Spleen (tissue), 11 donors: Measurements from ENCODE around the gene EFHB. TPM values are rescaled to one million over a fixed set of nuclear protein-coding genes. Genes with fewer than 3 reads are reported as not detected.
A peak's percentile ranks its signal among the peaks of the same experiment; 100 is the strongest.

Experiments used
- DNase-seq: peaks from one replicate; pipeline ENCODE4 v3.0.0-alpha.2; 2020
- H3K27ac ChIP-seq, 8 donors: fragments of 200-600 bp; sonication (generic) in 7 of 8; 1 replicate in 4 of 8; 2 replicates in 4 of 8; pipeline versions ENCODE4 v1.5.0 to v1.8.0; 2016 to 2021; ENCODE audit warnings: inconsistent platforms in 4 of 8, mild to moderate bottlenecking in 4 of 8, moderate library complexity in 1 of 8
- H3K27me3 ChIP-seq, 7 donors: fragments of 200-600 bp; sonication (generic) in 6 of 7; replicated peaks in 1 of 7; 1 replicate in 4 of 7; 2 replicates in 3 of 7; pipeline versions ENCODE4 v1.5.0 to v1.8.0; 2016 to 2021; ENCODE audit warnings: inconsistent platforms in 3 of 7, mild to moderate bottlenecking in 1 of 7
- H3K36me3 ChIP-seq, 6 donors: fragments of 200-600 bp; sonication (generic) in 5 of 6; 1 replicate in 4 of 6; 2 replicates in 2 of 6; pipeline versions ENCODE4 v1.5.0 to v1.8.0; 2016 to 2021; ENCODE audit warnings: inconsistent platforms in 2 of 6
- H3K4me1 ChIP-seq, 6 donors: fragments of 200-600 bp; sonication (generic) in 5 of 6; 1 replicate in 3 of 6; 2 replicates in 3 of 6; pipeline versions ENCODE4 v1.5.0 to v1.8.0; 2016 to 2021; ENCODE audit warnings: inconsistent platforms in 3 of 6
- H3K4me3 ChIP-seq, 8 donors: fragments of 200-600 bp; sonication (generic) in 7 of 8; 1 replicate in 4 of 8; 2 replicates in 4 of 8; pipeline versions ENCODE4 v1.5.0 to v1.8.0; 2016 to 2021; ENCODE audit warnings: inconsistent platforms in 4 of 8, mild to moderate bottlenecking in 4 of 8, moderate library complexity in 2 of 8
- H3K9me3 ChIP-seq, 8 donors: fragments of 200-600 bp; sonication (generic) in 7 of 8; 1 replicate in 4 of 8; 2 replicates in 4 of 8; pipeline versions ENCODE4 v1.5.0 to v1.8.0; 2016 to 2021; ENCODE audit warnings: inconsistent platforms in 4 of 8
- POLR2A ChIP-seq, 3 donors: fragments of 450-650 bp; IDR thresholded peaks; one replicate each; pipeline ENCODE4 v1.5.1; 2017; ENCODE audit warnings: antibody characterized with exemption in 3 of 3, mild to moderate bottlenecking in 1 of 3
- POLR2AphosphoS5 ChIP-seq, 3 donors: sonication (generic); formaldehyde crosslinking; IDR thresholded peaks; one replicate each; pipeline ENCODE4 v1.5.1; 2017; ENCODE audit warnings: antibody characterized with exemption in 3 of 3
- WGBS, 5 donors: extraction: QIAGEN DNeasy Blood & Tissue Kit in 3 of 5; methylation state at CpG; one replicate each; pipeline versions ENCODE4 v1.1.5 to v1.1.7; 2013 to 2018; 5-methylcytosine and 5-hydroxymethylcytosine counted together
- intact Hi-C: fragments of 100-400 bp; cut with DNase I; formaldehyde crosslinking; loops from one replicate; pipeline ENCODE4 v1.15.0; 2023; ENCODE audit warnings: low total_unique reads
- polyA plus RNA-seq, 3 donors: library from polyadenylated mRNA; stranded (reverse); fragments of 200-250 nt; gene quantifications; one replicate each; pipeline ENCODE4 v1.2.1, GENCODE V29; 2013
- total RNA-seq, 7 donors: library from RNA; depleted of rRNA in 3 of 7; stranded (reverse); fragments of >200 nt in 3 of 7; fragmentation: NEBNext Ultra II Directional in 4 of 7; extraction: Animal tissue kit (Norgen Biotek cat#: 25700) in 4 of 7; gene quantifications; one replicate each; pipeline versions ENCODE4 v1.1.0 to v1.2.1, GENCODE V29; 2016 to 2021
- TF ChIP-seq, protein P1 (sequence below), 11 experiments: fragments of 200-600 bp in 7 of 11; fragments of 450-650 bp in 4 of 11; sonication (generic) in 4 of 11; IDR thresholded peaks in 8 of 11; conservative IDR thresholded peaks in 3 of 11; 1 replicate in 7 of 11; 2 replicates in 4 of 11; pipeline versions ENCODE4 v1.4.0 to v1.8.0; 2016 to 2021; ENCODE audit warnings: antibody characterized with exemption in 11 of 11, inconsistent platforms in 4 of 11, mild to moderate bottlenecking in 1 of 11
- donor health status: healthy with polysubstance abuse.
- donor health status: DM: no; HTN: no; CAD: no; lungs with moderate emphysema.
- donor health status: DM: no; HTN: no; CAD: no.
- donor health status: Bipolar disorder and iron deficiency.
- donor health status: healthy.
- donor health status: DM: no; HTN: no; CAD: no.
- donor health status: DM: yes; HTN: yes; CAD: no.

EFHB gene
- total and polyA plus RNA-seq, 10 donors, result 0.83 to 2.7 (median 1.6) TPM; not detected in 2

DNA sequence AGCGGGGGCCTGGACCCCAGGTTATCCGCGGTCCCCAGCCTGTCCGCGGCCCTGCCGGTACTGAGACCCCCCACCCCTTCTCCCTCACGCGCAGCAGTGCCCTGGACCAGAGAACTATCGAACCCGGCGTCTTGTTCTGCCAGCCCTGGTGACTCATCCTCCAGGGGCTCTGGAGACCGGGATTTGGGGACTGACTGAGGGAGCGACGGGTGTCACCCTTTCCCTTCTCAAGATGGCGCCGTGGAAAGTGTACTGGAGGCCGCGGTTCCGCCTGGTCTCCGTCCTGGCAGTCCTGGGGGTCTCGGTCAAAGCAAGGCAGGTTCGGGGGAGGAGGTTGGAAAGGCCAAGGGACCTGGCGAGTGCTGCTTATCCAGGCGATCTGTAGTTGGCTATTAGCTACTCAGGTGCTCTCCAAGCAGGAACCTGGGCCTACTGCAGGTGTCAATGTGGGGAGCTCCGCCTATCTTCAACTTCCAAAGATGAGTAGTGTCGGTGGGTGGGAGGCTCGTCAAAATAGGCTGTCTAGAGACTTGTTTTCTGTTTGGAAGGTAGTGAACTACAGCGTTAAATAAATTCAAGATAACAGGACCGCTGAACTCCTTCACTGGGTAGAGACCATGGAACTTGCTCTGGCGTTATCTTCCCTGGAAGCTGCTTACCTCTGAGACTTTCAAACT is 13.7 kb upstream of the EFHB start:
- Histone ChIP-seq H3K27ac (peak overlapping the region; percentile 91 to 99 (median 98)), H3K4me1 (peaks cover 41 to 64% (median 48%) of the 10 kb centered on the region in 6 donors), H3K4me3 (peak overlapping the region; percentile 79 to 94 (median 88)), H3K9me3 (no peaks in the 10 kb centered on the region), H3K27me3 (no peaks in the 10 kb centered on the region), H3K36me3 (peaks cover 0 to 25% (median 9%) of the 10 kb centered on the region in 6 donors)
- TF ChIP-seq, protein P1, sequence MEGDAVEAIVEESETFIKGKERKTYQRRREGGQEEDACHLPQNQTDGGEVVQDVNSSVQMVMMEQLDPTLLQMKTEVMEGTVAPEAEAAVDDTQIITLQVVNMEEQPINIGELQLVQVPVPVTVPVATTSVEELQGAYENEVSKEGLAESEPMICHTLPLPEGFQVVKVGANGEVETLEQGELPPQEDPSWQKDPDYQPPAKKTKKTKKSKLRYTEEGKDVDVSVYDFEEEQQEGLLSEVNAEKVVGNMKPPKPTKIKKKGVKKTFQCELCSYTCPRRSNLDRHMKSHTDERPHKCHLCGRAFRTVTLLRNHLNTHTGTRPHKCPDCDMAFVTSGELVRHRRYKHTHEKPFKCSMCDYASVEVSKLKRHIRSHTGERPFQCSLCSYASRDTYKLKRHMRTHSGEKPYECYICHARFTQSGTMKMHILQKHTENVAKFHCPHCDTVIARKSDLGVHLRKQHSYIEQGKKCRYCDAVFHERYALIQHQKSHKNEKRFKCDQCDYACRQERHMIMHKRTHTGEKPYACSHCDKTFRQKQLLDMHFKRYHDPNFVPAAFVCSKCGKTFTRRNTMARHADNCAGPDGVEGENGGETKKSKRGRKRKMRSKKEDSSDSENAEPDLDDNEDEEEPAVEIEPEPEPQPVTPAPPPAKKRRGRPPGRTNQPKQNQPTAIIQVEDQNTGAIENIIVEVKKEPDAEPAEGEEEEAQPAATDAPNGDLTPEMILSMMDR (IDR thresholded peaks at IDR 0.05 in 8 of 11, conservative IDR thresholded peaks at IDR 0.05 in 3 of 11), result peak in 1 of 11 experiments; percentile 0
- TF ChIP-seq POLR2A (IDR thresholded peaks at IDR 0.05) (no peak), POLR2AphosphoS5 (IDR thresholded peaks at IDR 0.05) (no peak)
- no peak for DNase-seq
- intact Hi-C loops, result loop anchor here (10.0 kb wide), 1 partner anchor 97 kb away; the partner anchor contains the start of gene KAT2B
- WGBS, 5 donors, result 1% methylated on average over 21 to 30 of the region's 30 CpGs

DNA sequence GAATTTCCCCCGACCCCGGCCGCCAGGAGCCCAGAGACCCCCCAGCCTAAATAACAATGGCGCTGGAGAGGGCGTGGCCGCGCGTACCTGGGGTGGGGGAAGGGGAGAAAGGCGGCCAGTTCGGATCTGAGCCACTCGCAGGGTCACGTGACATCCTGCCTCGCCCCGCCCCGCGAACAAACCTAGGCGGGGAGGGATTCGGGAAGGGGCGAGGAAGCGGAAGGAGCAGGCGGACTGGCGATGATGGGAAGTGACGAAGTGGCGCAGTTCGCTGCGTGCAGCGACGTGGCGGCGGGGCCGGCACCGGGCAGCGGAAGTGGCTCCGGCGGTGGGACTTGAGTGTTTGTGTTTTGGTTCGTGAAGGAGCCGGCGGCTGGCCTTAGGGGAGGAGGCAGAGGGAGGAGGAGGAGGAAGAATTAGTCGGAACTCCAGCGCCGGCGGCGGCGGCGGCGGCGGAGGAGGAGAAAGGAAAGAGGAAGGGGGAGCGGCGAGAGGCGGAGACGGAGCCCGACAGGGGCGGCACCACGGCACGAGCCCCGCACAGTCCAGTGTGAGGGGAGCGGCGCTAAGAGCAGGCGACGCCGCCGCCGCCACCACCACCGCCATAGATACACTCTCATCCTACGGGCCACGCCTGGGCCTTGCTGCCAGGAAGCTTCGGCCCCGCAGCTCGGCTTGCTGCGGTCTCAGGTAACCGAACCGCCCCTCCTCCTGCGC is 13.0 kb upstream of the EFHB start, which contains the start of gene RAB5A:
TSS of gene RAB5A (plus strand) at position 266 of the 717 bp plus-strand sequence. CDS start 3,802 bp downstream, outside the sequence.
- TF ChIP-seq POLR2A (IDR thresholded peaks at IDR 0.05) (peak; percentile 17 to 79 (median 71)), POLR2AphosphoS5 (IDR thresholded peaks at IDR 0.05) (peak; percentile 98 to 100 (median 99))
- TF ChIP-seq, protein P1 (IDR thresholded peaks at IDR 0.05 in 8 of 11, conservative IDR thresholded peaks at IDR 0.05 in 3 of 11), result peak in 6 of 11 experiments; percentile 2 to 45 (median 22)
- Histone ChIP-seq H3K27ac (peak within 1 kb of the TSS; percentile 91 to 99 (median 98)), H3K4me1 (peaks cover 35 to 57% (median 41%) of the 10 kb centered on the region in 6 donors), H3K4me3 (peak within 1 kb of the TSS; percentile 79 to 94 (median 88)), H3K36me3 (peaks cover 0 to 18% (median 9%) of the 10 kb centered on the region in 6 donors), H3K9me3 (no peaks in the 10 kb centered on the region), H3K27me3 (no peaks in the 10 kb centered on the region)
- intact Hi-C loops, result loop anchor here (10.0 kb wide), 1 partner anchor 98 kb away; the partner anchor contains the start of gene KAT2B
- peak; percentile 99 for DNase-seq
- 0 to 1% (median 1%) methylated on average over 59 to 73 of the region's 73 CpGs for WGBS, 5 donors

DNA sequence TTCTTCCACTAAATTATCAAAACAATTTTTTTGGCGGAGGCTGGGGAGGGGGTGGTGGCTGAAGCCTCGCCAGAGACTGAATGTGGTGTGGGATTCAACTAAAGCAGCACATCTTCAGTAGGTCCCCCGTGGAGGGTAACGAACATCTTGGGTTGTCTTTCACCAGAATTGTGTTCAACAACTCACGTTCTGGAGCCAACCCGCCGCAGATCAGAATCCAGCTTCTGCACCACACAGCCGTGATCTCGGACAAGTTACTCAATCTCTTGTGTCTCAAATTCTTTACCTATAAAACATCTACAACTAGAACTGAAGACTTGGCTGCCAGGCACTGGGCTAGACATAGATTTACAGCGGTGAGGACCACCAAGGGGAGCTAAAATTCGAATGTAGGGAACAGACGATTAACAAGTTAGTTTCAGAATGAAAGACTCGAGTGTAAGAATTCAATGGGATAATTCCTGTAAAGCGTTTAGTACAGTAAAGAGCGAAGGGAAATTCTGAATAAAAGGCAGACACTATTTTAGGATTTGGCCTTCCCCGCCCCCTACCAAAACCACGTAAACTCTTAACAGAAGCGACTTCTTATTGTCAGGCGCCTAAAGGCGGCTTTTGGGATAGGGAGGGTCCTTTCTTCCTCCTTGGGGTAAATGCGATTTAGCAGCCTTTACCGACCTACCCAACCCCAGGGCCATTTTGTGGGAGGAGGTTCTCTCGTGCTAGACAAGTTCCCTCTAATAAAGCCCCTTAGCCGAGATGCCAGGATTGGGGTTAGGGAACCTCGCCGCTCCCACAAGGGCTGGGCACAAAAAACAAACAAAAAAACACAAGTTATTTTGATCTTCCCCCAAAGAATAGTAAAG is 12.2 kb upstream of the EFHB start:
- 45 to 55% (median 50%) methylated on average over 26 of the region's 26 CpGs for WGBS, 5 donors

More for the DNA sequence above, 12.2 kb upstream of the EFHB start:
- Histone ChIP-seq H3K4me1 (peaks cover 28 to 49% (median 35%) of the 10 kb centered on the region in 6 donors), H3K4me3 (peak overlapping the region; percentile 79 to 94 (median 88)), H3K9me3 (no peaks in the 10 kb centered on the region), H3K27ac (peak overlapping the region; percentile 91 to 99 (median 98)), H3K36me3 (peaks cover 0 to 10% (median 4%) of the 10 kb centered on the region in 6 donors), H3K27me3 (no peaks in the 10 kb centered on the region)
- TF ChIP-seq POLR2A (IDR thresholded peaks at IDR 0.05), result no peak
- TF ChIP-seq POLR2AphosphoS5 (IDR thresholded peaks at IDR 0.05), result no peak
- TF ChIP-seq, protein P1 (IDR thresholded peaks at IDR 0.05 in 8 of 11, conservative IDR thresholded peaks at IDR 0.05 in 3 of 11), result no peak
- intact Hi-C loops, result loop anchor here (10.0 kb wide), 1 partner anchor 99 kb away; the partner anchor contains the start of gene KAT2B
- DNase-seq, result peak; percentile 76
